Neural cell (in vitro differentiated cells): ENCODE data around the gene KRT3. TPM values are rescaled to one million over a fixed set of nuclear protein-coding genes. Genes with fewer than 3 reads are reported as not detected.

Experiments
- H2AFZ ChIP-seq: fragments of 200-600, 300-800 bp; sonication (generic), shearing (Covaris generic); 2 replicates; pipeline ENCODE4 v1.6.0; 2014; ENCODE audit warnings: low read depth, mild to moderate bottlenecking, antibody characterized with exemption, low read length, moderate library complexity
- H3F3A ChIP-seq: fragments of 200-600 bp; shearing (Covaris generic); 2 replicates; pipeline ENCODE4 v1.6.1; 2016; ENCODE audit warnings: mild to moderate bottlenecking, moderate library complexity, mixed read lengths, antibody characterized with exemption, low read length; ENCODE audit not compliant: insufficient read depth, poor library complexity, severe bottlenecking
- H3K27ac ChIP-seq: fragments of 200-600, 300-800 bp; sonication (generic), shearing (Covaris generic); 2 replicates; pipeline ENCODE4 v1.5.1; 2014; ENCODE audit warnings: mild to moderate bottlenecking, low read length, moderate library complexity
- H3K27me3 ChIP-seq: fragments of 300-800, 200-600 bp; sonication (generic), shearing (Covaris generic); 2 replicates; pipeline ENCODE4 v1.6.0; 2014; ENCODE audit warnings: mild to moderate bottlenecking, low read depth, low read length, moderate library complexity; ENCODE audit not compliant: insufficient read depth
- H3K36me3 ChIP-seq: fragments of 300-800, 200-600 bp; sonication (generic), shearing (Covaris generic); 2 replicates; pipeline ENCODE4 v1.5.1; 2014; ENCODE audit warnings: mild to moderate bottlenecking, antibody characterized with exemption, low read length, moderate library complexity; ENCODE audit not compliant: insufficient read depth
- H3K4me2 ChIP-seq: fragments of 300-800, 200-600 bp; sonication (generic), shearing (Covaris generic); 2 replicates; pipeline ENCODE4 v1.6.0; 2014; ENCODE audit warnings: mild to moderate bottlenecking, low read length
- H3K4me3 ChIP-seq: fragments of 300-800, 200-600 bp; sonication (generic), shearing (Covaris generic); 2 replicates; pipeline ENCODE4 v1.5.1; 2014; ENCODE audit warnings: mild to moderate bottlenecking, low read length, moderate library complexity
- H3K79me2 ChIP-seq: fragments of 200-600 bp; shearing (Covaris generic); replicated peaks from 2 replicates; pipeline ENCODE4 v1.6.0; 2014; ENCODE audit warnings: mild to moderate bottlenecking, low read length, moderate library complexity; ENCODE audit not compliant: insufficient read depth
- H3K9ac ChIP-seq: fragments of 300-800, 200-600 bp; sonication (generic), shearing (Covaris generic); 2 replicates; pipeline ENCODE4 v1.6.1; 2016; ENCODE audit warnings: mild to moderate bottlenecking, low read length, mixed read lengths
- H3K9me2 ChIP-seq: fragments of 200-600 bp; shearing (Covaris generic); 2 replicates; pipeline ENCODE4 v1.6.1; 2016; ENCODE audit warnings: mild to moderate bottlenecking, low read length, mixed read lengths; ENCODE audit not compliant: insufficient read depth
- H3K9me3 ChIP-seq: fragments of 200-600, 300-800 bp; sonication (generic), shearing (Covaris generic); 2 replicates; pipeline ENCODE4 v1.6.1; 2016; ENCODE audit warnings: mild to moderate bottlenecking, mixed run types, low read length, moderate library complexity, mixed read lengths
- H4K20me1 ChIP-seq: fragments of 200-600 bp; shearing (Covaris generic); 2 replicates; pipeline ENCODE4 v1.6.1; 2016; ENCODE audit warnings: mild to moderate bottlenecking, mixed run types; ENCODE audit not compliant: insufficient read depth
- EP300 ChIP-seq: fragments of 450-650 bp; conservative IDR thresholded peaks from 2 replicates; pipeline ENCODE4 v1.6.1; 2014; ENCODE audit warnings: antibody characterized with exemption, mild to moderate bottlenecking, moderate library complexity; ENCODE audit not compliant: poor library complexity, severe bottlenecking
- EZH2 ChIP-seq: fragments of 200-600, 300-800 bp; shearing (Covaris generic), sonication (generic); IDR thresholded peaks from 2 replicates; pipeline ENCODE4 v1.6.1; 2014; ENCODE audit warnings: antibody characterized with exemption, low read length, borderline replicate concordance, mild to moderate bottlenecking; ENCODE audit not compliant: insufficient read depth, poor library complexity, severe bottlenecking
- MXI1 ChIP-seq: fragments of 450-650 bp; conservative IDR thresholded peaks from 2 replicates; pipeline ENCODE4 v1.6.1; 2014; ENCODE audit warnings: antibody characterized with exemption, mild to moderate bottlenecking; ENCODE audit not compliant: poor library complexity, severe bottlenecking
- POLR2AphosphoS5 ChIP-seq: IDR thresholded peaks from 2 replicates; pipeline ENCODE4 v1.6.1; 2012
- RAD21 ChIP-seq: fragments of 450-650 bp; conservative IDR thresholded peaks from 2 replicates; pipeline ENCODE4 v1.6.1; 2014; ENCODE audit warnings: antibody characterized with exemption, mild to moderate bottlenecking, moderate library complexity
- REST ChIP-seq: IDR thresholded peaks from 2 replicates; pipeline ENCODE4 v1.6.1; 2012; ENCODE audit warnings: borderline replicate concordance
- SMC3 ChIP-seq: fragments of 450-650 bp; conservative IDR thresholded peaks from 2 replicates; pipeline ENCODE4 v1.6.1; 2014; ENCODE audit warnings: antibody characterized with exemption, mild to moderate bottlenecking, moderate library complexity; ENCODE audit not compliant: poor library complexity
- TAF1 ChIP-seq: IDR thresholded peaks from 2 replicates; pipeline ENCODE4 v1.6.1; 2012; ENCODE audit warnings: low read depth
- polyA plus RNA-seq: library from polyadenylated mRNA; depleted of rRNA; stranded (reverse); fragments of >200 nt; gene quantifications from 2 replicates; pipeline ENCODE4 v1.2.3, GENCODE V29; 2014
- TF ChIP-seq, protein P1 (sequence below): fragments of 450-650 bp; IDR thresholded peaks from 2 replicates; pipeline ENCODE4 v1.5.1; 2014; ENCODE audit warnings: antibody characterized with exemption, mild to moderate bottlenecking, moderate library complexity; ENCODE audit not compliant: poor library complexity, severe bottlenecking

KRT3 gene
- polyA plus RNA-seq, 1 donor from 2014 or later: not detected

DNA sequence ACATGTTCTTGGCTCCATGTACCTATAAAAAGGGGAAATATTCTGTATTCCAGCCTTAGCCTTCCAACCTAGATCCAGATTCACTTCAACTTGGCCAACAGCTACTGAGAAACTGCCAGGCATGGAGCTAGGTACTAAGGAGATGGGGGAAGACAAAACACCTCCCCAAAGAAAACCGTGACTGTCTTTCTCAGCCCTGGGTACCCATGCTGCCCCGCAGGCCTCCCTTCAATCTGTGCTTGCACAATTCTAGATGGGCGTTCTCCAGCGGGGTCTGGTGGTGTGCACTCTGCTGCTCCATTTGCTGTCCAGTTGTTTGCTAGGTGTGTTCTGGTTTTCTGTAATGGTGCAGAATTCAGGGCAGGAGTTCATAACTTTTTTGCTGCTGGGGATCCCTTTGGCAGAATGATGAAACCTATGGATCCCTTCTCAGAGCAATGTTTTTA lies 18.8 kb upstream of the KRT3 start:
- Histone ChIP-seq H3K4me2 (no peak overlapping the region), H3K36me3 (no peaks in the 10 kb centered on the region), H4K20me1 (no peaks in the 10 kb centered on the region), H3K27me3 (no peaks in the 10 kb centered on the region), H3F3A (no peaks in the 10 kb centered on the region), H3K9ac (no peak overlapping the region), H3K9me3 (no peaks in the 10 kb centered on the region), H2AFZ (no peak overlapping the region), H3K27ac (no peak overlapping the region), H3K9me2 (no peaks in the 10 kb centered on the region), H3K4me3 (no peak overlapping the region), H3K79me2 (no peaks in the 10 kb centered on the region)
- TF ChIP-seq EP300: no peak
- TF ChIP-seq EZH2: no peak
- TF ChIP-seq MXI1: no peak
- TF ChIP-seq RAD21: no peak
- TF ChIP-seq SMC3: no peak
- TF ChIP-seq REST: no peak
- no peak for TF ChIP-seq POLR2AphosphoS5
- no peak for TF ChIP-seq TAF1

DNA sequence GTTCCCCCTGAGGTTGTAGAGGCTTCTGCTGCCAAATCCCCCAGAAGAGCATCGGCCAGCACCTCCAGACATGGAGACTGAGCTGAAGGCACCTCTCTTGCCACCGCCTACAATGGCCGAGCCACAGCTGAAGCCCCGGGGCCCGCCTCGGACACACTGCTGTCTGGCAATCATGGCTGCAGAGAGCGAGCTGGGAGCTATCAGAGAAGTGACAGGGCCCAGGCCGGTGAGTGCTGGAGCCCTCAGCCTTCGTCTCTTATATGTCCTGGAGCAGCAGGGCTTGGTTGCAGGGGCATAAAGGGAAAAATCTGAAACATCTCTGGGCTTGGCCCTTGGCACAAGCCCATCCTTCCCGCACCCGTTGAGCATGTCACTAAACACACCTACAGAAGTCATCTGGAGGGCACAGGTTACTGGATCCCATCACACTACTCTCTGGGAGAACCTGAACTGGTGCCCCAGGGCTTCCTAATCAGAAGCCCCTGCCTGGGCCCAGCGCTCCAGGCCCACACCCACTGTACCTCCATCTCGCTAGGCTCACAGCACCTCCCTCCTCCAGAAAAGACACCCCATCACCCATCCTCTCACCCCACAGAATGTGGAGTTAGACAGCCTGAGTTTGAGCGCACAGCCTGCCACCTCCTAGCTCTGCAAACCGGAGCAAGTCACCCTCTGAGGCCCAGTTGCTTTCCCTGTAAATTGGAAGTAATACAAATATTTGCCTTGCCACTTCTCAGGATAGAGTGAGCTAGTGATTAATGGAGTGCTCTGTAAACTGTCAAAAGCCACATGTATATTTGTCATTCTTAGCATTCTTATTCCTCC lies 18.2 kb upstream of the KRT3 start, which contains the start of gene KRT4:
TSS of gene KRT4 (minus strand) at position 232 of the 825 bp plus-strand sequence. CDS start at position 174, 58 bp downstream.
- Histone ChIP-seq H3K4me3 (no peak within 1 kb of the TSS), H3K9me2 (no peaks in the 10 kb centered on the region), H2AFZ (no peak within 1 kb of the TSS), H3K36me3 (no peaks in the 10 kb centered on the region), H3F3A (no peaks in the 10 kb centered on the region), H4K20me1 (no peaks in the 10 kb centered on the region), H3K9me3 (no peaks in the 10 kb centered on the region), H3K9ac (no peak within 1 kb of the TSS), H3K27me3 (no peaks in the 10 kb centered on the region), H3K27ac (no peak within 1 kb of the TSS), H3K4me2 (no peak within 1 kb of the TSS), H3K79me2 (no peaks in the 10 kb centered on the region)
- TF ChIP-seq, protein P1, sequence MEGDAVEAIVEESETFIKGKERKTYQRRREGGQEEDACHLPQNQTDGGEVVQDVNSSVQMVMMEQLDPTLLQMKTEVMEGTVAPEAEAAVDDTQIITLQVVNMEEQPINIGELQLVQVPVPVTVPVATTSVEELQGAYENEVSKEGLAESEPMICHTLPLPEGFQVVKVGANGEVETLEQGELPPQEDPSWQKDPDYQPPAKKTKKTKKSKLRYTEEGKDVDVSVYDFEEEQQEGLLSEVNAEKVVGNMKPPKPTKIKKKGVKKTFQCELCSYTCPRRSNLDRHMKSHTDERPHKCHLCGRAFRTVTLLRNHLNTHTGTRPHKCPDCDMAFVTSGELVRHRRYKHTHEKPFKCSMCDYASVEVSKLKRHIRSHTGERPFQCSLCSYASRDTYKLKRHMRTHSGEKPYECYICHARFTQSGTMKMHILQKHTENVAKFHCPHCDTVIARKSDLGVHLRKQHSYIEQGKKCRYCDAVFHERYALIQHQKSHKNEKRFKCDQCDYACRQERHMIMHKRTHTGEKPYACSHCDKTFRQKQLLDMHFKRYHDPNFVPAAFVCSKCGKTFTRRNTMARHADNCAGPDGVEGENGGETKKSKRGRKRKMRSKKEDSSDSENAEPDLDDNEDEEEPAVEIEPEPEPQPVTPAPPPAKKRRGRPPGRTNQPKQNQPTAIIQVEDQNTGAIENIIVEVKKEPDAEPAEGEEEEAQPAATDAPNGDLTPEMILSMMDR: no peak
- TF ChIP-seq EZH2 (no peak), MXI1 (no peak), TAF1 (no peak)
